Measurements from ENCODE around the gene OLFM1.
A peak's percentile ranks its signal among the peaks of the same experiment; 100 is the strongest.

DNA sequence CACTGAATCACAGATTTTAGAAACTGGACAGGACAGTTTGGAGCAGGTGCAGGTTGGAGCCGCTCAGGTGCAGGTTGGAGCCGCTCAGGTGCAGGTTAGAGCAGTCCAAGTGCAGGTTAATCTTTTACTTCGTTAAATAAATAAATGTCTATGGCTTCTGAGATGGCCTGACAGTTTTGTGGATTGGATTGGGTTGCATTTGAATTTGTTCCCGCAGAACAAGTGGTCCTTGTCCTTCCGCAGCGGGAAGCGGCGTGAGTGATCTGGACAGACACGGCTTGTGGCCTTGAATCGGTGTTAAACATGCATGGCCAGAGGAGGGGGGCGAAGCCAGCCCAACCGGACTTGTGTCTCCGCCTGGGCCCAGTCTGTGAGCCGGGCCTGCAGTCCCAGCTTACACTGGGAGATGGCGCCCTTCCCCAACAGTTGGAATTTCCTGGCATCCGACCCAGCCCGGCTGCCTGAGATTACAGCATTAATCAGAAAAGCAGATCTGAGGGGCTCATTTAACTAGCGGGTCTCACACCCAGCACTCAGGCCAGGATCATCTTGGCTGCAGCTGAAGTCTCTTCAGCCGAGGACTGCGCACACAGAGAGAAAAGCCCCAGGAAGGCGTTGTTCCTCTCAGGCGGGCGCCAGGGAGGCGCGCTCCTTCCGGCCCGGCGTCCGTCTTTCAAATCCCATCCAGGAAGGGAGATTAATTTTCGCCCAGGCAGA is 1.5 kb upstream of the OLFM1 start:
- peak; percentile 84 for TF ChIP-seq CTCF (IDR thresholded peaks at IDR 0.05)
- no peak for TF ChIP-seq SIN3A (IDR thresholded peaks at IDR 0.05; ENCODE audit: borderline replicate concordance, insufficient read depth, low read depth, low read length)

Data from Panc1 (cell line).